ENCODE data around the gene TGFA. TPM values are rescaled to one million over a fixed set of nuclear protein-coding genes. Genes with fewer than 3 reads are reported as not detected.

TGFA gene
- total and polyA plus RNA-seq, 4 donors: 1.1 to 2.9 (median 1.7) TPM

DNA sequence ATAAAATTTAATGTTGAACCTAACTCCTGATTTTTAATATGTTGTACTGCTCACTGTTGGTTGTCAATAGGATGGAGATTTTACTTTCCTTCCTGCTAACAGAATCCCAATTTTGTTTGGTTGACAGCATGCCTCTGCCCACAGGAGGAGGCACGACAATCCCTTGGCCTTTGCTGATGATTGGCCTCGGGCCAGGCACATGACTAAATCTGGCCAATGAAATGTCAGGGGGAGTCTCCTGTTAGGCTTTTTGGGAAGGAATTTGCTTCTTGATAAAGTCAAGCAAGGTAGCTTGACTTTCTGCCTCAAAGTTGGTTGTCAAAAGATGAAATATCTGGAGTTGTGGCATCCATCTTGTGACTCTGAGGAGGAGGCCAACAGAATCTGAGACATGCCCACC is 6.8 kb upstream of the TGFA start:
- Histone ChIP-seq H3K4me1 (ENCODE audit: control insufficient read depth in 4 of 4, insufficient read depth in 4 of 4, low read length in 3 of 4) (no peaks in the 10 kb centered on the region), H3K27ac (ENCODE audit: low read depth in 1 of 2, low read length in 2 of 2) (no peak overlapping the region), H3K4me3 (ENCODE audit: low read depth in 1 of 3, low read length in 3 of 3) (no peak overlapping the region), H3K27me3 (ENCODE audit: control insufficient read depth in 4 of 4, insufficient read depth in 4 of 4, low read length in 3 of 4) (no peaks in the 10 kb centered on the region), H3K9ac (ENCODE audit: low read depth in 1 of 2, low read length in 2 of 2) (no peak overlapping the region), H3K36me3 (ENCODE audit: control insufficient read depth in 4 of 4, insufficient read depth in 3 of 4, low read depth in 1 of 4, low read length in 3 of 4) (no peaks in the 10 kb centered on the region), H3K9me3 (ENCODE audit: control insufficient read depth in 4 of 4, low read length in 3 of 4) (no peaks in the 10 kb centered on the region)
- 73% methylated on average over 2 of the region's 2 CpGs for WGBS
- DNase-seq (ENCODE audit: low spot score): no peak
- TF ChIP-seq, protein P1, sequence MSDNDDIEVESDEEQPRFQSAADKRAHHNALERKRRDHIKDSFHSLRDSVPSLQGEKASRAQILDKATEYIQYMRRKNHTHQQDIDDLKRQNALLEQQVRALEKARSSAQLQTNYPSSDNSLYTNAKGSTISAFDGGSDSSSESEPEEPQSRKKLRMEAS (IDR thresholded peaks at IDR 0.05): no peak
- TF ChIP-seq JUND (IDR thresholded peaks at IDR 0.05) (no peak), HNF4G (IDR thresholded peaks at IDR 0.05) (no peak), RAD21 (IDR thresholded peaks at IDR 0.05) (no peak), RXRA (IDR thresholded peaks at IDR 0.05) (no peak), YY1 (IDR thresholded peaks at IDR 0.05) (no peak), SP1 (IDR thresholded peaks at IDR 0.05) (no peak)
- TF ChIP-seq, protein P2, sequence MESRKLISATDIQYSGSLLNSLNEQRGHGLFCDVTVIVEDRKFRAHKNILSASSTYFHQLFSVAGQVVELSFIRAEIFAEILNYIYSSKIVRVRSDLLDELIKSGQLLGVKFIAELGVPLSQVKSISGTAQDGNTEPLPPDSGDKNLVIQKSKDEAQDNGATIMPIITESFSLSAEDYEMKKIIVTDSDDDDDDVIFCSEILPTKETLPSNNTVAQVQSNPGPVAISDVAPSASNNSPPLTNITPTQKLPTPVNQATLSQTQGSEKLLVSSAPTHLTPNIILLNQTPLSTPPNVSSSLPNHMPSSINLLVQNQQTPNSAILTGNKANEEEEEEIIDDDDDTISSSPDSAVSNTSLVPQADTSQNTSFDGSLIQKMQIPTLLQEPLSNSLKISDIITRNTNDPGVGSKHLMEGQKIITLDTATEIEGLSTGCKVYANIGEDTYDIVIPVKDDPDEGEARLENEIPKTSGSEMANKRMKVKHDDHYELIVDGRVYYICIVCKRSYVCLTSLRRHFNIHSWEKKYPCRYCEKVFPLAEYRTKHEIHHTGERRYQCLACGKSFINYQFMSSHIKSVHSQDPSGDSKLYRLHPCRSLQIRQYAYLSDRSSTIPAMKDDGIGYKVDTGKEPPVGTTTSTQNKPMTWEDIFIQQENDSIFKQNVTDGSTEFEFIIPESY (IDR thresholded peaks at IDR 0.05): no peak
- TF ChIP-seq, protein P3, sequence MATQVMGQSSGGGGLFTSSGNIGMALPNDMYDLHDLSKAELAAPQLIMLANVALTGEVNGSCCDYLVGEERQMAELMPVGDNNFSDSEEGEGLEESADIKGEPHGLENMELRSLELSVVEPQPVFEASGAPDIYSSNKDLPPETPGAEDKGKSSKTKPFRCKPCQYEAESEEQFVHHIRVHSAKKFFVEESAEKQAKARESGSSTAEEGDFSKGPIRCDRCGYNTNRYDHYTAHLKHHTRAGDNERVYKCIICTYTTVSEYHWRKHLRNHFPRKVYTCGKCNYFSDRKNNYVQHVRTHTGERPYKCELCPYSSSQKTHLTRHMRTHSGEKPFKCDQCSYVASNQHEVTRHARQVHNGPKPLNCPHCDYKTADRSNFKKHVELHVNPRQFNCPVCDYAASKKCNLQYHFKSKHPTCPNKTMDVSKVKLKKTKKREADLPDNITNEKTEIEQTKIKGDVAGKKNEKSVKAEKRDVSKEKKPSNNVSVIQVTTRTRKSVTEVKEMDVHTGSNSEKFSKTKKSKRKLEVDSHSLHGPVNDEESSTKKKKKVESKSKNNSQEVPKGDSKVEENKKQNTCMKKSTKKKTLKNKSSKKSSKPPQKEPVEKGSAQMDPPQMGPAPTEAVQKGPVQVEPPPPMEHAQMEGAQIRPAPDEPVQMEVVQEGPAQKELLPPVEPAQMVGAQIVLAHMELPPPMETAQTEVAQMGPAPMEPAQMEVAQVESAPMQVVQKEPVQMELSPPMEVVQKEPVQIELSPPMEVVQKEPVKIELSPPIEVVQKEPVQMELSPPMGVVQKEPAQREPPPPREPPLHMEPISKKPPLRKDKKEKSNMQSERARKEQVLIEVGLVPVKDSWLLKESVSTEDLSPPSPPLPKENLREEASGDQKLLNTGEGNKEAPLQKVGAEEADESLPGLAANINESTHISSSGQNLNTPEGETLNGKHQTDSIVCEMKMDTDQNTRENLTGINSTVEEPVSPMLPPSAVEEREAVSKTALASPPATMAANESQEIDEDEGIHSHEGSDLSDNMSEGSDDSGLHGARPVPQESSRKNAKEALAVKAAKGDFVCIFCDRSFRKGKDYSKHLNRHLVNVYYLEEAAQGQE (IDR thresholded peaks at IDR 0.05): no peak
- TF ChIP-seq, protein P4, sequence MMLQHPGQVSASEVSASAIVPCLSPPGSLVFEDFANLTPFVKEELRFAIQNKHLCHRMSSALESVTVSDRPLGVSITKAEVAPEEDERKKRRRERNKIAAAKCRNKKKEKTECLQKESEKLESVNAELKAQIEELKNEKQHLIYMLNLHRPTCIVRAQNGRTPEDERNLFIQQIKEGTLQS (IDR thresholded peaks at IDR 0.05): no peak

DNA sequence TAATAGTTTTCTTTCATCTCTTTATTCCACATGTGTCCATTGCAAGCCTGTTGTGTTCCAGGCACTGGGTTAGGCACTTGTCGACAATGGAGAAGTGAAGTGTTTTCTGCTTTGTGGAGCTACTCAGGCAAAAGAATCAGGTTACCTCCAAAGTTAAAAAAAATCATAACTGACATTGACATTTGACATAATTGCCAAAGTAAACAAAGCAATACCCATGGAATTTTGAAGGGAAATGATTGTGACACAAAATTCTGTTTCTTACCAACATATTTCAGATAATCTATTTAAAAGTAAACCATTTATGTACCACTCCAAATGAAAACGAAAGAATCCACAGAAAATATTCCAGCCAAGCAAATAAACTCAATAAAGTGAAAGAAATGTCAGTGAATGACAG is 6.4 kb upstream of the TGFA start:
- H3K4me1 ChIP-seq (ENCODE audit: control insufficient read depth in 4 of 4, insufficient read depth in 4 of 4, low read length in 3 of 4): no peaks in the 10 kb centered on the region

More for the DNA sequence above, 6.4 kb upstream of the TGFA start:
- no peak for DNase-seq (ENCODE audit: low spot score)
- no peaks in the 10 kb centered on the region for H3K9me3 ChIP-seq (ENCODE audit: control insufficient read depth in 4 of 4, low read length in 3 of 4)
- no peak overlapping the region for H3K9ac ChIP-seq (ENCODE audit: low read depth in 1 of 2, low read length in 2 of 2)
- no peak overlapping the region for H3K4me3 ChIP-seq (ENCODE audit: low read depth in 1 of 3, low read length in 3 of 3)
- no peak overlapping the region for H3K27ac ChIP-seq (ENCODE audit: low read depth in 1 of 2, low read length in 2 of 2)
- H3K36me3 ChIP-seq (ENCODE audit: control insufficient read depth in 4 of 4, insufficient read depth in 3 of 4, low read depth in 1 of 4, low read length in 3 of 4): no peaks in the 10 kb centered on the region
- H3K27me3 ChIP-seq (ENCODE audit: control insufficient read depth in 4 of 4, insufficient read depth in 4 of 4, low read length in 3 of 4): no peaks in the 10 kb centered on the region
- TF ChIP-seq, protein P1 (IDR thresholded peaks at IDR 0.05): no peak
- TF ChIP-seq, protein P3 (IDR thresholded peaks at IDR 0.05): no peak
- TF ChIP-seq, protein P2 (IDR thresholded peaks at IDR 0.05): no peak
- TF ChIP-seq RAD21 (IDR thresholded peaks at IDR 0.05) (no peak), SP1 (IDR thresholded peaks at IDR 0.05) (no peak), YY1 (IDR thresholded peaks at IDR 0.05) (no peak), FOXA2 (IDR thresholded peaks at IDR 0.05) (no peak), JUND (IDR thresholded peaks at IDR 0.05) (no peak), GABPA (IDR thresholded peaks at IDR 0.05 in 1 of 2, conservative IDR thresholded peaks at IDR 0.05 in 1 of 2) (no peak), FOXA1 (IDR thresholded peaks at IDR 0.05) (no peak), HNF4A (conservative IDR thresholded peaks at IDR 0.05) (no peak), EGR1 (IDR thresholded peaks at IDR 0.05; ENCODE audit: low read depth in 2 of 2) (no peak)
- TF ChIP-seq, protein P5, sequence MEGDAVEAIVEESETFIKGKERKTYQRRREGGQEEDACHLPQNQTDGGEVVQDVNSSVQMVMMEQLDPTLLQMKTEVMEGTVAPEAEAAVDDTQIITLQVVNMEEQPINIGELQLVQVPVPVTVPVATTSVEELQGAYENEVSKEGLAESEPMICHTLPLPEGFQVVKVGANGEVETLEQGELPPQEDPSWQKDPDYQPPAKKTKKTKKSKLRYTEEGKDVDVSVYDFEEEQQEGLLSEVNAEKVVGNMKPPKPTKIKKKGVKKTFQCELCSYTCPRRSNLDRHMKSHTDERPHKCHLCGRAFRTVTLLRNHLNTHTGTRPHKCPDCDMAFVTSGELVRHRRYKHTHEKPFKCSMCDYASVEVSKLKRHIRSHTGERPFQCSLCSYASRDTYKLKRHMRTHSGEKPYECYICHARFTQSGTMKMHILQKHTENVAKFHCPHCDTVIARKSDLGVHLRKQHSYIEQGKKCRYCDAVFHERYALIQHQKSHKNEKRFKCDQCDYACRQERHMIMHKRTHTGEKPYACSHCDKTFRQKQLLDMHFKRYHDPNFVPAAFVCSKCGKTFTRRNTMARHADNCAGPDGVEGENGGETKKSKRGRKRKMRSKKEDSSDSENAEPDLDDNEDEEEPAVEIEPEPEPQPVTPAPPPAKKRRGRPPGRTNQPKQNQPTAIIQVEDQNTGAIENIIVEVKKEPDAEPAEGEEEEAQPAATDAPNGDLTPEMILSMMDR (IDR thresholded peaks at IDR 0.05; ENCODE audit: low read depth, low read length, missing input control): no peak
- TF ChIP-seq, protein P4 (IDR thresholded peaks at IDR 0.05): no peak
- WGBS: 81% methylated on average over 2 of the region's 2 CpGs

All from liver (tissue), 9 donors.